ENCODE measurements around the gene CSMD2.
A peak's percentile ranks its signal among the peaks of the same experiment; 100 is the strongest.
"Not testable (repeated sequence)": the region's sequence is repeated elsewhere in the genome, so short reads cannot be mapped to it uniquely, and the experiment has no call there.

The CSMD2 gene

DNA sequence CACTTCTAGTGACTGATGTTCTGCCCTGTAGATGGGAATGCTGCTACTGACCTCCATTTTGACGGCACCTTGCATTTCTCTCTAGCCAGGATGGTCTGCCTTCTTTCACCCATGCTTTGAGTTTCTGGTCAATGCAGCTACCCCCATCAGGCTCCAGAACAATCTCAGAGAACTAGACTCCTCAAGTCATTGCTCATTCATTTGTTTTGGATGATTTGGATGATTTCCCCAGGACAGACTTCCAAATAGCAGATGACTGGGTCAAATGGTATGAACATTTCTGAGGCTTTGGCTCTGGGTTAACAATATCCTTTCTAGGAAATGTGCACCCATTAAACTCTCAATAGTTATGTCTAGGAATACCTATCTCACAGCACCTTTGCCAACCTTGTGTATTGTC, 63.9 kb downstream of the CSMD2 start:
- DNase-seq: no peak

DNA sequence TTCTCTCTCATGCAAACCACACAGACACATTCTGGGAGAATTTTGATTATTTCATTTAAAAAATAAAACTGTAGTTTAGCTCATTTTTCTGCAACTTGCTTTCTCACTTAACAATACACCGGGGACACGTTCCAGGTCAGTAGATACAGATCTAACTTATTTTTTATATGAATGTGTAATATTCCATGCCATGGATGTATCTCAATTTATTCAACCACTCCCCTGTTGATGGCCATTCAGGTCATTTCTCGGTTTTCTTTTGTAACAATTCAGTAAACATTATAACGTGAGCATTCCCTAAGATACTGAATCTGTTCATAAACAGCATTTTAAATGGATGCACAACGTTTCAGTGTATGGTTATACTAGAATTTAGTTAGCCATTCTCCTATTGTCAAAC, 64.7 kb downstream of the CSMD2 start:
- no peak for DNase-seq

GRCh38 chr1:34092399-34092798, 72.6 kb downstream of the CSMD2 start:
- DNase-seq: not testable (repeated sequence)

DNA sequence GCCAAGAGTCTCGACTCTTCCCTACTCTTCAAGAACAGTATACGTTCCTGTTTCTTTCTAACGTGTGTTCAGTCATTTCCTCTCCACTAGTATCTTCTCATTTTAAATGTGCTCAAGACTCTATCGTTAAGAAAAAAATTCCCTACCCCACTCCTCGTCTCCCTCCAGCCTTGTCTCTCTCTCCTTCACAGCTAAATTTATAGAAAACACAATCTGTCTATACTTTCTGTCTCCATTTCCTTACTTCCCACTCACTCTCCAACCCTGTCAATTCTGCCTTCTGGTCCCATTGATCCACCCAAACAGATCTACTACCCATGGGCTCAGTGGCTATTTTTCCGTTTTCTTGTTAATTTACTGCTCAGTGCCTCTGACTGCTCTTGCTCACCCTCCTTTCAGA, 75.3 kb downstream of the CSMD2 start:
- DNase-seq: no peak

DNA sequence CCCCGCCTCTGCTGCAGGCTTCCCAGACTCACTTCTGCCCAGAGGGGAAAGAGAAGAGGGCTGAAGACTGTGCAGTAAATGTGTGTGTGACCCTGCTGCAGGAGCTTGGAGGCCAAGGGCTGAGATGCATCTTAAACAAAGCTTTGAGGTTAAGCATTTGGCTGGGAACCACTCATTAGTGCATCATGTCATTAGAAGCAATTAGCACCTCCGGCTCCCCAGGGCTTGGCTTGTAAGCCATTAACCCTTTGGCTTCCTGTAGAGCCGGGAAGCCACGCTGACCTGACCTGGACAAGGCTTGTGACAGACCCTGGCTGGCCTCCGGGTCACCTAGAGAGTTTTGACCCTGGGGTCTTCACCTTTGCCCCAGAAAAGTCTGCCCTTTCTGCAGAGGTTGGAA, 77.0 kb downstream of the CSMD2 start:
- DNase-seq: no peak

DNA sequence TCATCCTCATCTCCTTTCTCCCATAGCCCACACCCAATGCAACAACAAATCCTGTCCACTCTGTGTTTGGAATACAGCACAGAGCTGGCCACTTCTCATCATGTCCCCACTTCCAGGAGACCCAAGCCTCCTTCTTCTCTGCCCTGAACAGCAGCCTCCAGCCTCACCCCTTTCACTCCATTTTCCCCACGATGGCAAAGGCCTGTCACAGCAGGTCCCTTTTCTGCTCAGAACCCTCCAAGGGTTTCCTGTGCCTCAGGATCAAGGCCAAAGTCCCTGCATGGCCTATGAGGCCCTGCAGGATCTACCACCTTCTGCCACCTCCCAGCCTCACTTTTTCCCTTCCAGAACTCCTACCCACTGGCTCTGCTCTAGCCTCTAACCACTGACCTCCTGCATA, 78.5 kb downstream of the CSMD2 start:
- no peak for DNase-seq

DNA sequence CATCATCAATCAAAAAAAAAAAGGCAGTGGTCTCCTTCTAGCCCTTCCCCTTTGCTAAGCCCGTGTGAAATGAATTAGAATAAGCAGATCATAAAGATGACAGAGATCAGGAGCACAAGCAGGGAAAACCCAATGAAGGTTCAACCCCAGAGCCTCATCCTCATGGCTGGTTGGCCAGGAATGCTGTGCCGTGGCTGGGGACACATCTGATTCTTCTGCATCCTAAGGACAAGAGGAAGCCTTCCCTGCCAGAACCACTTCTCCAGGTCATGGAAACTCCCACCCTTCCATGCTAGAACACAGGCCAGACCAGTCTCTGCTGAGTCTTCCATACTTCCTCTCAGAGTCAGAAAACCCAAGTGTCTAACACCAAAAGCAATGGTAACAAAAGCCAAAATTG, 81.1 kb downstream of the CSMD2 start:
- no peak for DNase-seq

- DNase-seq: not testable (repeated sequence)
Observed at GRCh38 chr1:34082085-34082670, 82.9 kb downstream of the CSMD2 start.

- DNase-seq: no peak
Observed at GRCh38 chr1:34078383-34078782, 86.6 kb downstream of the CSMD2 start.

DNA sequence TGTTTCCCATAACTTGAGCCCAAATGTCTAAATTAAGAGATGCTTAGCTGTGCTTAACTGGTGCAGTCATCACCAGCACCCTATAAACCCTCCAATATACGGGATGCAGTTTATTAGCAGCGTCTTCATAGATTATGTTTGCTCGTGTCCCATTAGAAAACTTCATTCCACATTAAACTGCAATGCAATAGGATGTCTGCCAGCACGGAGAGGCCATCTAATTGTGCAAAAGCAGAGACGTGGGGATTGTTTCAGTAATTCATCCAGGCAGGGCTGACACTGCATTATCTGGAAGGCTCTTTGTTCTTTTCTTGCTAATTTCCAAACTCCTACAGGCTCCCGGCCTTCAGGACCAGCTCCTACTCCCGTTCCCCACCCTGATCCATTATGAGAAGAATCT, 89.5 kb downstream of the CSMD2 start:
- DNase-seq: no peak

DNA sequence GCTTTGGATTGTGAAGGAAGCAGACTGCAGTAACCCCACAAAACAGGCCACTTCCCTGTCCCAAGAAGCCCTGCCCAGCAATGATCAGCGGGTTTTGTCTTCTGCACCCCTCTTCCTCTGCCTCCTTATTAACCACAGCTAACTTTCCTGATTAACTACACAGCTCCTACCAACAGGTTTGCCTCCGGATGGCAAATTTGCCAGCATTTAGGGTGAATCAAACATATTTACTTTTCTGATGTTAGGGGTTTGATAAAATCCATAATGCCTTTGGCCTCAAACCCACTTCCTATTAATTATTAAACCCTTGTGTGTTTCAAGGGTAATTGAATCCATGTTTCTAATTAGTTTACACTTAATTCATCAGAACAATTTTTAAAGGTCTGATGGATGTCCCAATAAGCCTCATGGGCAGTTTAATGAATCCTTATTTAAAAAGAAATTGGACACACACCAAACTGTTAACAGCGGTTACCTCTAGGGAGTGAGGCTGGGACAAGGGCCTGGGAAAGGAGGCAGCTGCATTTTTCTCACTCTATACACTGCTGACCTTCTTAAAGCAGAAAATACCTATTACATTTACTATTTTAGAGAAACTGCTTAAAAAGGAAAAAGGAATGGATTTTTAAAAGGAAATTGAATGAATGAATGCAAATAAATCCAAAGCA, 91.9 kb downstream of the CSMD2 start:
- DNase-seq: no peak

DNA sequence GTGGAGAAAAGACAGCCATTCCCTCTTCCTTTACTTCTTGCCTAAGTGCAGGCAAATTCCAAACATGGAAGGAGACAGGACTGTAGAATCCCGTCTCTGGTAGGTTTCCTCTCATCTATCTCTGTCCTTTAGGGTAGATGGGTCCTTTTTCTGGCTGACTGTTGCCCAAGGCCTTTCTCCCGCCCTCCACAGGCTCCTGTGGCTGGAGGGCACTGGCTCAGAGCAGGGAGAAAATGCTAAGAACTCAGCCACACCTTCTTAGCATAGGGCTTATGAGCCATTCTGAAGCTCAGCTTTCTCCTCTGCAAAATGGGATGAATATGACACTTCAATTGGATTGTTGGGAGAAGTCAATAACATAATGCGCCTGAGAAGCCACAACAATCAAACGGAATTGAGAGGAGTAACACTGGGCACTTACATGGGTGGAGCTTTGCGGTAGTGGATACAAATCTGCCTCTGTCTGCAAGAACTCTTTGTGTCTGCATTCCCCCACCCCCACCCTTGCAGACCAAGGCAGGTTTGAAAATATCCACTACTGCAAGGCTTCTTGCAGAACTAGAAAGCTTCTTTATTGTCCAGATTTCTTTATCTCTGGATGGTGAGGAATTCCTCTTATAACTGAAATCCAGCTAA, 94.7 kb downstream of the CSMD2 start:
- no peak for DNase-seq

DNA sequence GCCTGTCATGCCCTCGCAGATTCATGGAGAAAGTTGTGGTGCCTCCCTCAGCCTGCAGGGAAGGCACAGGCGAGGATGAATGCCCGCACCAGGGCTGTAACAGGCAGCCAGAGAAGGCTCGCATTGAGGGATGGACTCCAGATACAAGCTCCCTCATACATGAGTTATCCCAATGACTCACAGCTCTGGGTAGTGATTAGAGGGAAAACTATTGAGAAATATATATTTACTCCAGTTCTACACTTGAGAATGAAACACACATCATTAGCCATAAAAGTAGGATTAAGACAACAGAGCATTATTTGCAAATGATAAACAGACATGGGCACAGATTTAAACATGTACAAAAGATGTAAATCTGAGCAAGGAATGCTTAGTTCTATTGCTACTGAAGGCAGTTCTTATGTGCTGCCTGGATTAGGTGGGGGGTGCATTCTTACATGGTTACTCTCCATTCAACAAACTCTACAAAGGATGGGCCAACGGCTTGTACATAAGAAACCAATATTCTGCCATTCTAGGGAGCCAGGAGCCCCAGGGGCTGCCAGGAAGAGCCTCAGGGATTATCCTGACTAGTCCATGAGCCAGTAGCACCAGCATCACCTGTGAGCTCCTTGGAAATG, 97.9 kb downstream of the CSMD2 start:
- DNase-seq: peak; percentile 1

- no peak for DNase-seq
Observed at GRCh38 chr1:34066166-34066565, 98.9 kb downstream of the CSMD2 start.

DNA sequence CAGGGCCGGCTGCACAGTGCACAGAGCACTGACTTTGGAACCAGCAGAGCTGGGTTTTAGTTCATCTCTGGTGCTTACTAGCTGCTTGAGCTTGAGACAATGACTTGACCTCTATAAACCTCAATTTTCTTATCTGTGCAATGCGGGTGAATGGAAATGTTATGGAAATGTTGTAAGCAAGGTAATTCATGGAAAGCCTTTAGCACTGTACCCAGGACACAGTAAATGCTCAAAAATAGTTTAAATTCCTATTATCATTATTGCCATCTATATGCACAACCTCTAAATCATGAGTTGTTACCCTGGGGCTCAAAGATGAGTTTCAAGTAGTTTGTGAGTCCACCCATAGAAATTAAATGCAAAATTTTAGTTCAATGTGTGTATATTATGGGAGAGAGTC, 99.5 kb downstream of the CSMD2 start:
- DNase-seq: no peak

- no peak for DNase-seq
Observed at GRCh38 chr1:34060901-34061415, 104.1 kb downstream of the CSMD2 start.

GRCh38 chr1:34060187-34060730, 104.8 kb downstream of the CSMD2 start:
- DNase-seq: no peak

- DNase-seq: no peak
Observed at GRCh38 chr1:34057347-34058130, 107.5 kb downstream of the CSMD2 start.

- DNase-seq: no peak
Observed at GRCh38 chr1:34055818-34056217, 109.2 kb downstream of the CSMD2 start.

DNA sequence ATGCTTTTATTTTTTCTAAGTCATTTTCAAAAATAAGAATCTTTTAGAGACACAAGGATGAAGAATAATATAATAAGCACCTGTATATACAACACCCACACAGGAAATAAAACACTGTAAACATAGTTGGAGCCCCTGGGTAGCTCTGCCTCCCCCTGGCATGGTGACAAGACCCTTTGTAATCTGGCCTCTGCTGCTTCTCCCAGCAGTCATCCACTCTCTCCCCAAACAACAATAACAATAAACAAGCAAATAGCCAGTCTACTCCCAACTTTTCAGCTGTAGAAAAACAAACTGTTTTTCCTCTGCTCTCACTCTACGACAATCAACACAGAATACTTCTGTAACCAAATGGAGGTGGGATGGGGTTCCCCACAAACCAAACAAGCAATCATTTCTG, 110.1 kb downstream of the CSMD2 start:
- no peak for DNase-seq

- no peak for DNase-seq
Observed at GRCh38 chr1:34053660-34054059, 111.4 kb downstream of the CSMD2 start.

DNA sequence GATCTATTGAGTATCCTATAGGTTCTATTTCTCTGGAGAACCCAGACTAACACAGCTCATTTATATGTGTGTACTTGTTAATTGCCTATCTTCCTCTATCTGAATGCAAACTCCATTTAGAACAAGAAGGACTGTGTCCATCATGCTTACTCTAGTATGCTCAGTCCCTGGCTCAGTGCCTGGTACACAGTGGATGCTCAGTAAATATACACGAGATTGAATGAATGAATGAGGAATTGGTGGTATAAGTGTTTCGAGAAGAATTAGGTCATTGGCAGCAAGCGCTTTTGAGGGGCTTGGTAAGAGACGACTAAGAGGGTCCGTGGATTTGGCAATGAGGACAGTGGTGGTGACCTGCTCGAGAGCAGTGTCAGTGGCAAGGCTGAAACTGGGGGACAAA, 112.5 kb downstream of the CSMD2 start:
- DNase-seq: no peak

Data from EL (cell line).